ENCODE data around the gene USP21. TPM values are rescaled to one million over a fixed set of nuclear protein-coding genes. Genes with fewer than 3 reads are reported as not detected.
A peak's percentile ranks its signal among the peaks of the same experiment; 100 is the strongest.

Gene USP21
- total and polyA plus RNA-seq, 2 of the 13 experiments (the other 11 are each of a cell fraction or from before 2014, with no cell fraction given), result 10.1 to 33.1 TPM

- TF ChIP-seq ZUFSP (CRISPR knock-in tag; IDR thresholded peaks at IDR 0.05; ENCODE audit: borderline replicate concordance) (no peak), ARNT (IDR thresholded peaks at IDR 0.05) (no peak), ZNF10 (CRISPR knock-in tag; IDR thresholded peaks at IDR 0.05; ENCODE audit: borderline replicate concordance, low read depth) (no peak), IKZF4 (CRISPR knock-in tag; IDR thresholded peaks at IDR 0.05; ENCODE audit: borderline replicate concordance, low read depth, not compliant biosample characterization) (no peak), RCOR2 (CRISPR knock-in tag; IDR thresholded peaks at IDR 0.05) (no peak), HMGXB4 (CRISPR knock-in tag; IDR thresholded peaks at IDR 0.05; ENCODE audit: borderline replicate concordance in 1 of 2, low read depth in 1 of 2) (peak in 1 of 2 experiments; percentile 54; a peak in 2 of 4 replicates), NR2F6 (IDR thresholded peaks at IDR 0.05) (peak; percentile 58), NR2F6 (CRISPR knock-in tag; IDR thresholded peaks at IDR 0.05) (no peak), ZNF446 (CRISPR knock-in tag; IDR thresholded peaks at IDR 0.05) (no peak), ZNF468 (CRISPR knock-in tag; IDR thresholded peaks at IDR 0.05) (no peak), ZSCAN22 (CRISPR knock-in tag; IDR thresholded peaks at IDR 0.05) (no peak), ZNF329 (CRISPR knock-in tag; IDR thresholded peaks at IDR 0.05; ENCODE audit: low read depth) (no peak), ARID3A (IDR thresholded peaks at IDR 0.05; ENCODE audit: low read depth, low read length) (peak; percentile 39; the same call in 1 of the 2 replicates), MXI1 (IDR thresholded peaks at IDR 0.05; ENCODE audit: borderline replicate concordance, low read depth, low read length) (peak; percentile 34; the same call in 1 of the 3 replicates), ZNF382 (CRISPR knock-in tag; IDR thresholded peaks at IDR 0.05; ENCODE audit: borderline replicate concordance) (no peak), PITX1 (CRISPR knock-in tag; IDR thresholded peaks at IDR 0.05) (no peak), CSRNP1 (CRISPR knock-in tag; IDR thresholded peaks at IDR 0.05) (0 out of 2 replicates have a peak, but pooled peaks have one; percentile 43), GABPA (IDR thresholded peaks at IDR 0.05; ENCODE audit: low read depth, low read length) (peak; percentile 63), GABPA (CRISPR knock-in tag; IDR thresholded peaks at IDR 0.05; ENCODE audit: low read depth) (peak; percentile 85), SMC3 (IDR thresholded peaks at IDR 0.05; ENCODE audit: low read length) (no peak), ZNF776 (CRISPR knock-in tag; IDR thresholded peaks at IDR 0.05) (no peak), ZNF232 (CRISPR knock-in tag; IDR thresholded peaks at IDR 0.05; ENCODE audit: borderline replicate concordance) (no peak), GATAD2A (CRISPR knock-in tag; IDR thresholded peaks at IDR 0.05) (peak; percentile 49; the same call in 1 of the 2 replicates), ZNF788 (CRISPR knock-in tag; IDR thresholded peaks at IDR 0.05; ENCODE audit: borderline replicate concordance) (peak; percentile 50; the same call in 1 of the 2 replicates)
These were observed 26.7 kb upstream of the USP21 start, which contains the start of gene DEDD (continued) for GRCh38 chr1:161132410-161133219.
